Natural killer cell (primary cell): ENCODE data around the gene SDF2. TPM values are rescaled to one million over a fixed set of nuclear protein-coding genes. Genes with fewer than 3 reads are reported as not detected.

Source experiments
- ATAC-seq, 3 donors: fragments of 150-1000 bp in 2 of 3; fragments of 200-7000 bp in 1 of 3; cut with Tn5 transposase; 1 replicate in 1 of 3; 2 replicates in 2 of 3; pipeline ENCODE4 v1.10.0; 2021; ENCODE audit warnings: mild to moderate bottlenecking in 2 of 3, moderate library complexity in 2 of 3
- DNase-seq, 2 donors: peaks; one replicate each; pipeline versions ENCODE4 v3.0.0 to v3.0.0-alpha.2; 2013 to 2021; ENCODE audit warnings: mixed read lengths in 1 of 2
- H3K27ac ChIP-seq: one replicate; pipeline ENCODE4 v1.5.1; 2013; ENCODE audit warnings: mild to moderate bottlenecking, low read length
- H3K27me3 ChIP-seq: one replicate; pipeline ENCODE4 v1.6.1; 2013; ENCODE audit warnings: low read length; ENCODE audit not compliant: control insufficient read depth, insufficient read depth
- H3K36me3 ChIP-seq: one replicate; pipeline ENCODE4 v1.6.1; 2013; ENCODE audit warnings: low read length; ENCODE audit not compliant: control insufficient read depth, insufficient read depth
- H3K4me1 ChIP-seq: one replicate; pipeline ENCODE4 v1.6.1; 2013; ENCODE audit warnings: low read length; ENCODE audit not compliant: control insufficient read depth, insufficient read depth
- H3K4me3 ChIP-seq: one replicate; pipeline ENCODE4 v1.5.1; 2013; ENCODE audit warnings: low read length
- H3K9me3 ChIP-seq: one replicate; pipeline ENCODE4 v1.6.1; 2013; ENCODE audit warnings: low read length; ENCODE audit not compliant: control insufficient read depth, insufficient read depth
- H3K27ac Mint-ChIP-seq, 2 donors: one replicate each; pipeline ENCODE4 v1.8.0; 2022; ENCODE audit warnings: mild to moderate bottlenecking in 2 of 2, mixed read lengths in 2 of 2, moderate library complexity in 1 of 2
- H3K27me3 Mint-ChIP-seq, 2 donors: one replicate each; pipeline ENCODE4 v1.8.0; 2022; ENCODE audit warnings: low read depth in 2 of 2, mixed read lengths in 2 of 2
- H3K36me3 Mint-ChIP-seq: one replicate; pipeline ENCODE4 v1.8.0; 2022; ENCODE audit warnings: mixed read lengths
- H3K4me1 Mint-ChIP-seq, 2 donors: one replicate each; pipeline ENCODE4 v1.8.0; 2022; ENCODE audit warnings: mixed read lengths in 2 of 2
- H3K4me3 Mint-ChIP-seq: one replicate; pipeline ENCODE4 v1.8.0; 2022; ENCODE audit warnings: mild to moderate bottlenecking, moderate library complexity, mixed read lengths
- H3K9me3 Mint-ChIP-seq, 2 donors: one replicate each; pipeline ENCODE4 v1.8.0; 2022; ENCODE audit warnings: mixed read lengths in 2 of 2
- CTCF ChIP-seq: fragments of 200-600 bp; IDR thresholded peaks from one replicate; pipeline ENCODE4 v1.8.0; 2022; ENCODE audit warnings: antibody characterized with exemption
- WGBS: methylation state at CpG from one replicate; pipeline ENCODE4 v1.1.7; 2013; ENCODE audit warnings: missing lambda C conversion rate; ENCODE audit not compliant: insufficient coverage; 5-methylcytosine and 5-hydroxymethylcytosine counted together
- intact Hi-C: fragments of 100-400 bp; cut with micrococcal nuclease; formaldehyde crosslinking; loops from one replicate; pipeline ENCODE4 v1.14.2; 2022
- total RNA-seq, 4 donors: library from RNA; stranded (reverse); fragments of 120-200 nt in 1 of 4; gene quantifications; one replicate each; pipeline versions ENCODE4 v1.2.3 to v1.2.4, GENCODE V29; 2013 to 2022

The SDF2 gene, protein sequence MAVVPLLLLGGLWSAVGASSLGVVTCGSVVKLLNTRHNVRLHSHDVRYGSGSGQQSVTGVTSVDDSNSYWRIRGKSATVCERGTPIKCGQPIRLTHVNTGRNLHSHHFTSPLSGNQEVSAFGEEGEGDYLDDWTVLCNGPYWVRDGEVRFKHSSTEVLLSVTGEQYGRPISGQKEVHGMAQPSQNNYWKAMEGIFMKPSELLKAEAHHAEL
- 10 to 100 TPM; 53.0 to 65.3 (median 53.7) TPM for total RNA-seq
- 58.7 TPM for total RNA-seq (2013)

DNA sequence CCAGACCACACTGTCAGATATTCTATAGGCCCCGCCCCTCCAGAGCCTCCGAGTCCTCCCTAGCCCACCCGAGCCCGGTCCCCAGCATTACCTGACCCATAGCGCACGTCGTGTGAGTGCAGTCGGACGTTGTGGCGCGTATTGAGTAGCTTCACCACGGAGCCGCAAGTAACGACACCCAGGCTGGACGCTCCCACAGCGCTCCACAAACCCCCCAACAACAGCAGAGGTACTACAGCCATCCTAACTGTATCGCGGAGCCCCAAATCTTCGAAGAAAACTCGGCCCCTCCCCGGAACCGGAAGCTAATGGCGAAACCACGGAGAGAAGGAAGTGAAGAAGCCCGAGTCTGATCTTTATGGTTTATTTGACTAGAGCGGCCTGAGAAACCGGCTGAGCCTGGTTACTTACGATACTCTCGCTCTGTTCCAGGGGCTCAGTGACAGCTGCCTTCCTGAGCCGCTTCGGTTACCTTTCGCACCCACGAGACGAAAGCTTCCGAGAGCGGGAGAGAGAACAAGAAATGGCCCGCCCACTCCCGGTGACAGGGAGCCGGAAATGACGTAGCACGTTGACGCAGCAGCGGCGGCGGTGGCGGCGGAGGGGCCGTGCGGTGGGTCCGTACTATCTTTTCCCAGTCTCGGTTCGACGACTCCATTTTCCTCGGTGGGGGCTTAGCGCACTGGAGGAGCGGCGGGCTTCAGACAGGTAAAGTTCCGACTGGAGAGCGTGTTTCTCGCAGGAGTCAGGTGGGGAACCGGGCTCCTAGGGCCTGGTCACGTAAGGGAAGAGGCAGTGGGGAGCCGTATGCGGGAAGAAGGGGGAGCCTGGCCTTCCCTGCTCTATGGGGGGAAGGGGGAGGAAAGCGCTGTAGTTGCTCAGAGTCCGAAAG lies at the start of gene SDF2, which contains the start of gene SUPT6H:
Gene SDF2, minus strand, starts transcription at position 272 of the 892 bp plus-strand sequence. Its CDS starts 30 bp downstream, at position 242.
Gene SUPT6H, plus strand, starts transcription at position 571 of the 892 bp plus-strand sequence. CDS start 11,197 bp downstream, outside the sequence.
- no peaks in the 10 kb centered on the region for H3K9me3 Mint-ChIP-seq
- H3K9me3 ChIP-seq: no peaks in the 10 kb centered on the region
- TF ChIP-seq CTCF: no peak
- peaks cover 9% of the 10 kb centered on the region for H3K36me3 ChIP-seq
- peaks cover 10% of the 10 kb centered on the region for H3K4me1 ChIP-seq
- H3K4me1 Mint-ChIP-seq: peaks cover 55 to 57% of the 10 kb centered on the region in 2 donors
- WGBS: under 1% methylated on average over 66 of the region's 66 CpGs
- intact Hi-C loops: loop anchor here (1.0 to 5.0 kb wide), 2 partner anchors 16 to 55 kb away; partner anchors contain the start of genes RAB34 and RPL23A
- ATAC-seq (peak; percentile 81 to 91 (median 85)), DNase-seq (peak; percentile 95 to 96)
- no peaks in the 10 kb centered on the region for H3K27me3 ChIP-seq
- peak within 1 kb of the TSS; percentile 100 for H3K27ac Mint-ChIP-seq
- H3K4me3 ChIP-seq: peak within 1 kb of the TSS; percentile 86
- no peaks in the 10 kb centered on the region for H3K27me3 Mint-ChIP-seq
- no peaks in the 10 kb centered on the region for H3K36me3 Mint-ChIP-seq
- H3K27ac ChIP-seq: peak within 1 kb of the TSS; percentile 93
- H3K4me3 Mint-ChIP-seq: peak within 1 kb of the TSS; percentile 98

GRCh38 chr17:28710861-28711722 lies 49.4 kb upstream of the SDF2 start:
- Mint-ChIP-seq H3K4me1 (peaks cover 18 to 20% of the 10 kb centered on the region in 2 donors), H3K27me3 (peaks cover 15 to 16% of the 10 kb centered on the region in 2 donors), H3K9me3 (no peaks in the 10 kb centered on the region), H3K36me3 (no peaks in the 10 kb centered on the region), H3K4me3 (peak overlapping the region; percentile 93), H3K27ac (peak overlapping the region; percentile 80 to 88)
- Histone ChIP-seq H3K9me3 (no peaks in the 10 kb centered on the region), H3K4me3 (peak overlapping the region; percentile 62), H3K27ac (peak overlapping the region; percentile 82), H3K36me3 (no peaks in the 10 kb centered on the region), H3K27me3 (peaks cover 2% of the 10 kb centered on the region), H3K4me1 (peaks cover 21% of the 10 kb centered on the region)
- DNase-seq (peak; percentile 78 to 89), ATAC-seq (peak; percentile 92 to 94 (median 94))
- TF ChIP-seq CTCF: no peak
- under 1% methylated on average over 73 of the region's 74 CpGs for WGBS
- intact Hi-C loops: loop anchor here (10.0 kb wide), 1 partner anchor 376 kb away; the partner anchor contains the start of genes IFT20 and TNFAIP1

GRCh38 chr17:28707339-28707720 lies 45.6 kb upstream of the SDF2 start:
- Mint-ChIP-seq H3K4me3 (no peak overlapping the region), H3K36me3 (no peaks in the 10 kb centered on the region), H3K27me3 (no peaks in the 10 kb centered on the region), H3K27ac (no peak overlapping the region), H3K9me3 (no peaks in the 10 kb centered on the region), H3K4me1 (peaks cover 14 to 28% of the 10 kb centered on the region in 2 donors)
- WGBS: 86% methylated on average over 2 of the region's 2 CpGs
- intact Hi-C loops: no loop called here
- Histone ChIP-seq H3K36me3 (peaks cover 6% of the 10 kb centered on the region), H3K27ac (no peak overlapping the region), H3K4me3 (no peak overlapping the region), H3K9me3 (no peaks in the 10 kb centered on the region), H3K4me1 (peaks cover 17% of the 10 kb centered on the region), H3K27me3 (no peaks in the 10 kb centered on the region)
- no peak for TF ChIP-seq CTCF
- DNase-seq (no peak), ATAC-seq (no peak)
